HepG2 (cell line): ENCODE results near the gene TRAPPC1. TPM values are rescaled to one million over a fixed set of nuclear protein-coding genes. Genes with fewer than 3 reads are reported as not detected.

Experiments used
- ATAD3A ChIP-seq: sonication (generic); formaldehyde crosslinking; IDR thresholded peaks from 2 replicates; pipeline ENCODE4 v1.4.0; 2020; ENCODE audit warnings: missing genetic modification reagents
- BCL6 ChIP-seq: IDR thresholded peaks from 2 replicates; pipeline ENCODE4 v1.6.1; 2016; ENCODE audit warnings: missing genetic modification reagents, missing compliant biosample characterization
- CAMTA2 ChIP-seq: sonication (generic); formaldehyde crosslinking; IDR thresholded peaks from 2 replicates; pipeline ENCODE4 v1.4.0; 2020; ENCODE audit warnings: mild to moderate bottlenecking, missing genetic modification reagents, borderline replicate concordance
- KLF11 ChIP-seq: IDR thresholded peaks from 2 replicates; pipeline ENCODE4 v1.6.1; 2016; ENCODE audit warnings: missing compliant biosample characterization
- KLF13 ChIP-seq: sonication (generic); formaldehyde crosslinking; IDR thresholded peaks from 2 replicates; pipeline ENCODE4 v1.4.0; 2020; ENCODE audit warnings: mild to moderate bottlenecking, missing genetic modification reagents
- NFAT5 ChIP-seq: sonication (generic); formaldehyde crosslinking; IDR thresholded peaks from 2 replicates; pipeline ENCODE4 v1.4.0; 2020; ENCODE audit warnings: missing genetic modification reagents
- RAD51 ChIP-seq: fragments of 450-650 bp; IDR thresholded peaks from 2 replicates; pipeline ENCODE4 v1.6.1; 2016; ENCODE audit warnings: borderline replicate concordance
- REL ChIP-seq: sonication (generic); formaldehyde crosslinking; conservative IDR thresholded peaks from 2 replicates; pipeline ENCODE4 v1.8.0; 2022; ENCODE audit warnings: mild to moderate bottlenecking, missing genetic modification reagents, moderate library complexity
- RNF2 ChIP-seq: fragments of 450-650 bp; conservative IDR thresholded peaks from 2 replicates; pipeline ENCODE4 v1.6.1; 2016; ENCODE audit warnings: low read depth
- SMC3 ChIP-seq: IDR thresholded peaks from 2 replicates; pipeline ENCODE4 v1.6.1; 2011; ENCODE audit warnings: low read length, improper control_type of control experiment
- TEAD2 ChIP-seq: sonication (generic); formaldehyde crosslinking; IDR thresholded peaks from 2 replicates; pipeline ENCODE4 v1.9.0; 2021; ENCODE audit warnings: missing genetic modification reagents
- TIGD3 ChIP-seq: sonication (generic); formaldehyde crosslinking; IDR thresholded peaks from 2 replicates; pipeline ENCODE4 v1.5.1; 2020; ENCODE audit warnings: mild to moderate bottlenecking, missing genetic modification reagents, borderline replicate concordance
- ZFP41 ChIP-seq: sonication (generic); formaldehyde crosslinking; IDR thresholded peaks from 2 replicates; pipeline ENCODE4 v1.4.0; 2020; ENCODE audit warnings: mild to moderate bottlenecking, missing genetic modification reagents, borderline replicate concordance
- ZMAT3 ChIP-seq: sonication (generic); formaldehyde crosslinking; conservative IDR thresholded peaks from 2 replicates; pipeline ENCODE4 v1.7.0; 2021; ENCODE audit warnings: missing genetic modification reagents
- ZNF354B ChIP-seq: sonication (generic); formaldehyde crosslinking; IDR thresholded peaks from 2 replicates; pipeline ENCODE4 v1.8.0; 2022; ENCODE audit warnings: mild to moderate bottlenecking, missing genetic modification reagents
- ZNF552 ChIP-seq: sonication (generic); formaldehyde crosslinking; IDR thresholded peaks from 2 replicates; pipeline ENCODE4 v1.9.0; 2022; ENCODE audit warnings: missing genetic modification reagents, mild to moderate bottlenecking, borderline replicate concordance
- ZNF580 ChIP-seq: IDR thresholded peaks from 2 replicates; pipeline ENCODE4 v1.6.1; 2016; ENCODE audit warnings: low read depth, borderline replicate concordance
- ZNF660 ChIP-seq: sonication (generic); formaldehyde crosslinking; IDR thresholded peaks from 2 replicates; pipeline ENCODE4 v1.5.1; 2020; ENCODE audit warnings: mild to moderate bottlenecking, low read depth, missing genetic modification reagents, borderline replicate concordance
- ZNF841 ChIP-seq: sonication (generic); formaldehyde crosslinking; IDR thresholded peaks from 2 replicates; pipeline ENCODE4 v1.8.1; 2023; ENCODE audit warnings: missing genetic modification reagents, borderline replicate concordance
- polyA plus RNA-seq, 8 experiments: library from polyadenylated mRNA; depleted of rRNA in 3 of 8; stranded (reverse) in 7 of 8; unstranded in 1 of 8; fragments of >200 nt; fragmentation: Illumina TruSeq in 4 of 8; extraction: Trizol in 4 of 8; gene quantifications; 2 replicates each; pipeline versions ENCODE4 v1.2.1 to v1.2.3, GENCODE V29; 2011 to 2016; ENCODE audit warnings: low read depth in 4 of 8, missing spikeins in 1 of 8, mixed read lengths in 1 of 8; ENCODE audit not compliant: insufficient read depth in 1 of 8
- total RNA-seq, 5 experiments: library from RNA; depleted of rRNA; stranded (reverse); fragments of >200 nt; fragmentation: Illumina TruSeq; extraction: Trizol; gene quantifications; 2 replicates each; pipeline ENCODE4 v1.2.3, GENCODE V29; 2016; ENCODE audit warnings: low read depth in 1 of 5
- TF ChIP-seq, protein P1 (sequence below): sonication (generic); formaldehyde crosslinking; IDR thresholded peaks from 2 replicates; pipeline ENCODE4 v1.4.0; 2020; ENCODE audit warnings: missing genetic modification reagents, borderline replicate concordance

Gene TRAPPC1
- total and polyA plus RNA-seq, 2 of the 13 experiments (the other 11 are each of a cell fraction or from before 2014, with no cell fraction given): 28.1 to 44.9 TPM

- TF ChIP-seq NFAT5 (CRISPR knock-in tag) (no peak), BCL6 (peak; percentile 5; the same call in 1 of the 2 replicates), TIGD3 (CRISPR knock-in tag) (no peak), REL (CRISPR knock-in tag) (no peak), ZFP41 (CRISPR knock-in tag) (no peak), ZNF552 (no peak), KLF13 (CRISPR knock-in tag) (no peak), RNF2 (no peak), RAD51 (no peak), SMC3 (no peak), ZNF354B (CRISPR knock-in tag) (no peak), ATAD3A (no peak), ZNF660 (CRISPR knock-in tag) (no peak), CAMTA2 (no peak), ZNF841 (CRISPR knock-in tag) (no peak), TEAD2 (CRISPR knock-in tag) (no peak), ZNF580 (CRISPR knock-in tag) (no peak), KLF11 (peak; percentile 82; the same call in 1 of the 2 replicates), ZMAT3 (CRISPR knock-in tag) (0 out of 2 replicates have a peak, but pooled peaks have one; percentile 48)
- TF ChIP-seq, protein P1, sequence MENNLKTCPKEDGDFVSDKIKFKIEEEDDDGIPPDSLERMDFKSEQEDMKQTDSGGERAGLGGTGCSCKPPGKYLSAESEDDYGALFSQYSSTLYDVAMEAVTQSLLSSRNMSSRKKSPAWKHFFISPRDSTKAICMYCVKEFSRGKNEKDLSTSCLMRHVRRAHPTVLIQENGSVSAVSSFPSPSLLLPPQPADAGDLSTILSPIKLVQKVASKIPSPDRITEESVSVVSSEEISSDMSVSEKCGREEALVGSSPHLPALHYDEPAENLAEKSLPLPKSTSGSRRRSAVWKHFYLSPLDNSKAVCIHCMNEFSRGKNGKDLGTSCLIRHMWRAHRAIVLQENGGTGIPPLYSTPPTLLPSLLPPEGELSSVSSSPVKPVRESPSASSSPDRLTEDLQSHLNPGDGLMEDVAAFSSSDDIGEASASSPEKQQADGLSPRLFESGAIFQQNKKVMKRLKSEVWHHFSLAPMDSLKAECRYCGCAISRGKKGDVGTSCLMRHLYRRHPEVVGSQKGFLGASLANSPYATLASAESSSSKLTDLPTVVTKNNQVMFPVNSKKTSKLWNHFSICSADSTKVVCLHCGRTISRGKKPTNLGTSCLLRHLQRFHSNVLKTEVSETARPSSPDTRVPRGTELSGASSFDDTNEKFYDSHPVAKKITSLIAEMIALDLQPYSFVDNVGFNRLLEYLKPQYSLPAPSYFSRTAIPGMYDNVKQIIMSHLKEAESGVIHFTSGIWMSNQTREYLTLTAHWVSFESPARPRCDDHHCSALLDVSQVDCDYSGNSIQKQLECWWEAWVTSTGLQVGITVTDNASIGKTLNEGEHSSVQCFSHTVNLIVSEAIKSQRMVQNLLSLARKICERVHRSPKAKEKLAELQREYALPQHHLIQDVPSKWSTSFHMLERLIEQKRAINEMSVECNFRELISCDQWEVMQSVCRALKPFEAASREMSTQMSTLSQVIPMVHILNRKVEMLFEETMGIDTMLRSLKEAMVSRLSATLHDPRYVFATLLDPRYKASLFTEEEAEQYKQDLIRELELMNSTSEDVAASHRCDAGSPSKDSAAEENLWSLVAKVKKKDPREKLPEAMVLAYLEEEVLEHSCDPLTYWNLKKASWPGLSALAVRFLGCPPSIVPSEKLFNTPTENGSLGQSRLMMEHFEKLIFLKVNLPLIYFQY (CRISPR knock-in tag): no peak
These were observed at the start of gene TRAPPC1, which contains the start of gene CNTROB (continued) for GRCh38 chr17:7931709-7932482.
